ENCODE data around the gene FAM168A.

DNA sequence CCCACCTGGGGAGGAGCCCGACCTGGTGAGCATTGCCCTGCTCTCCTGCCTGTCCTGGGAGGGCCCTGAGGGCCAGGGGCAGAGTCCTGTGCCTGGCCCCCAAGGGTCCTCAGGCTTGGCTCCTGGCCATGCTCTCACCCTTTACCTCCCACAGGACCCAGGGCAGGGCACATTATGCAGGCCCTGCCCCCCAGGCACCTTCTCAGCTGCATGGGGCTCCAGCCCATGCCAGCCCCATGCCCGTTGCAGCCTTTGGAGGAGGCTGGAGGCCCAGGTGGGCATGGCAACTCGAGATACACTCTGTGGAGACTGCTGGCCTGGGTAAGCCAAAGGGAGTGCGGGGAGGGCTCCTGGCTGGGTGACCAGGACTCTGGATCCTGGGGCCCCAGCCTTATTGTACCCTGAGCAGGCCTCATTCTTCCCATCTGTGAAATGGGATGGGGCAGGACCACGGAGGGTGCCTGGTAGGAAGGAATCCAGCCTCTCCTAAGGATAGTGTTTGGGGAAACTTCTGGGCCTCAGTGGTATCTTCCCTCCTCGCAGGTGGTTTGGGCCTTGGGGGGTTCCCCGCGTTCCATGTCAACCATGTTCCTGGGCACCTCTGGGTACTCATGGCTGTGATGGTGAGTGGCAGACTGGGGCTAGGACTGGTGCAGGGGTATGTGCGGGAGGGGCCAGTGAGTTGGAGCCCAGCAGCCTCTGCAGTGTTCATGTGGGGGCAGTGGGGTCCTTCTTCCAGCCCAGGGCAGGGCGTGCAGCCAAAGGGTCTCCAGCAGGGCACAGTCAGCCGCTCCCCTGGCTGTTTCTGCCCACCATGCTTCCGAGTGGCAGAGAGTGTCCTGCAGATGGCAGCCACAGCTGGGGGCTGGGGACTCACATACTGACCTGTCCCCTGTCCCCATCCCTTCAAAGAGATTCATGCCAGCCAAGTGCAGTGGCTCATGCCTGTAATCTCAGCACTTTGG, 207.0 kb downstream of the FAM168A start:
- TF ChIP-seq, protein P1, sequence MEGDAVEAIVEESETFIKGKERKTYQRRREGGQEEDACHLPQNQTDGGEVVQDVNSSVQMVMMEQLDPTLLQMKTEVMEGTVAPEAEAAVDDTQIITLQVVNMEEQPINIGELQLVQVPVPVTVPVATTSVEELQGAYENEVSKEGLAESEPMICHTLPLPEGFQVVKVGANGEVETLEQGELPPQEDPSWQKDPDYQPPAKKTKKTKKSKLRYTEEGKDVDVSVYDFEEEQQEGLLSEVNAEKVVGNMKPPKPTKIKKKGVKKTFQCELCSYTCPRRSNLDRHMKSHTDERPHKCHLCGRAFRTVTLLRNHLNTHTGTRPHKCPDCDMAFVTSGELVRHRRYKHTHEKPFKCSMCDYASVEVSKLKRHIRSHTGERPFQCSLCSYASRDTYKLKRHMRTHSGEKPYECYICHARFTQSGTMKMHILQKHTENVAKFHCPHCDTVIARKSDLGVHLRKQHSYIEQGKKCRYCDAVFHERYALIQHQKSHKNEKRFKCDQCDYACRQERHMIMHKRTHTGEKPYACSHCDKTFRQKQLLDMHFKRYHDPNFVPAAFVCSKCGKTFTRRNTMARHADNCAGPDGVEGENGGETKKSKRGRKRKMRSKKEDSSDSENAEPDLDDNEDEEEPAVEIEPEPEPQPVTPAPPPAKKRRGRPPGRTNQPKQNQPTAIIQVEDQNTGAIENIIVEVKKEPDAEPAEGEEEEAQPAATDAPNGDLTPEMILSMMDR (IDR thresholded peaks at IDR 0.05 in 8 of 11, conservative IDR thresholded peaks at IDR 0.05 in 3 of 11) = no peak
- TF ChIP-seq POLR2A (IDR thresholded peaks at IDR 0.05) = no peak

Data from spleen (tissue), 7 donors.